ENCODE measurements around the gene GJC1.

Gene GJC1

GRCh38 chr17:44768505-44769142 is 61.5 kb downstream of the GJC1 start:
- DNase-seq (ENCODE audit: low read depth): no peak
- H3K4me3 ChIP-seq (ENCODE audit: low read depth, low read length): no peak overlapping the region

GRCh38 chr17:44767493-44767892 is 62.6 kb downstream of the GJC1 start:
- peak; percentile 50 for DNase-seq (ENCODE audit: low read depth)
- TF ChIP-seq CTCF (conservative IDR thresholded peaks at IDR 0.05; ENCODE audit: low read depth, low read length): no peak
- H3K4me3 ChIP-seq (ENCODE audit: low read depth, low read length): no peak overlapping the region

More at GRCh38 chr17:44768505-44769142, 61.5 kb downstream of the GJC1 start:
- no peak for TF ChIP-seq CTCF (conservative IDR thresholded peaks at IDR 0.05; ENCODE audit: low read depth, low read length)

GRCh38 chr17:44766409-44767038 is 63.6 kb downstream of the GJC1 start:
- no peak for DNase-seq (ENCODE audit: low read depth)
- TF ChIP-seq CTCF (conservative IDR thresholded peaks at IDR 0.05; ENCODE audit: low read depth, low read length): no peak
- H3K4me3 ChIP-seq (ENCODE audit: low read depth, low read length): no peak overlapping the region

GRCh38 chr17:44765965-44766364 is 64.1 kb downstream of the GJC1 start:
- H3K4me3 ChIP-seq (ENCODE audit: low read depth, low read length): no peak overlapping the region
- no peak for TF ChIP-seq CTCF (conservative IDR thresholded peaks at IDR 0.05; ENCODE audit: low read depth, low read length)
- no peak for DNase-seq (ENCODE audit: low read depth)

GRCh38 chr17:44763170-44763569 is 66.9 kb downstream of the GJC1 start:
- DNase-seq (ENCODE audit: low read depth): no peak
- no peak for TF ChIP-seq CTCF (conservative IDR thresholded peaks at IDR 0.05; ENCODE audit: low read depth, low read length)
- H3K4me3 ChIP-seq (ENCODE audit: low read depth, low read length): no peak overlapping the region

GRCh38 chr17:44761932-44762810 is 67.9 kb downstream of the GJC1 start:
- H3K4me3 ChIP-seq (ENCODE audit: low read depth, low read length): no peak overlapping the region
- TF ChIP-seq CTCF (conservative IDR thresholded peaks at IDR 0.05; ENCODE audit: low read depth, low read length): peak; percentile 3
- DNase-seq (ENCODE audit: low read depth): no peak
